Lower leg skin (tissue), 4 donors: ENCODE measurements around the gene VDAC1. TPM values are rescaled to one million over a fixed set of nuclear protein-coding genes. Genes with fewer than 3 reads are reported as not detected.
A peak's percentile ranks its signal among the peaks of the same experiment; 100 is the strongest.

Experiments used
- DNase-seq, 2 donors: peaks; one replicate each; pipeline ENCODE4 v3.0.0-alpha.2; 2019; ENCODE audit warnings: low spot score in 2 of 2
- H3K4me3 ChIP-seq: fragments of 200-600 bp; sonication (generic); 2 replicates; pipeline ENCODE4 v1.5.1; 2017; ENCODE audit warnings: mild to moderate bottlenecking, low read depth; ENCODE audit not compliant: poor library complexity, severe bottlenecking
- CTCF ChIP-seq, 3 donors: fragments of 450-650 bp; IDR thresholded peaks; one replicate each; pipeline ENCODE4 v1.5.1; 2016; ENCODE audit warnings: antibody characterized with exemption in 3 of 3, mild to moderate bottlenecking in 3 of 3, moderate library complexity in 2 of 3
- POLR2A ChIP-seq, 2 donors: fragments of 450-650 bp; IDR thresholded peaks; one replicate each; pipeline ENCODE4 v1.6.1; 2016 to 2017; ENCODE audit warnings: antibody characterized with exemption in 2 of 2, mild to moderate bottlenecking in 1 of 2, moderate library complexity in 1 of 2
- WGBS, 2 donors: methylation state at CpG; one replicate each; pipeline ENCODE4 v1.1.5; 2018; 5-methylcytosine and 5-hydroxymethylcytosine counted together
- intact Hi-C: fragments of 100-400 bp; cut with DNase I; formaldehyde crosslinking; loops from one replicate; pipeline ENCODE4 v1.15.0; 2023; ENCODE audit warnings: low total_unique reads
- total RNA-seq, 4 donors: library from RNA; depleted of rRNA; stranded (reverse); fragments of >200 nt; gene quantifications; one replicate each; pipeline ENCODE4 v1.1.0, GENCODE V29; 2016

The VDAC1 gene
- total RNA-seq, 4 donors from 2014 or later = 113 to 159 (median 145) TPM

- intact Hi-C loops = no loop called here
- peak in 1 of 2 donors; percentile 89 for DNase-seq
- TF ChIP-seq CTCF (IDR thresholded peaks at IDR 0.05) = no peak
- no peak for TF ChIP-seq POLR2A (IDR thresholded peaks at IDR 0.05)
- H3K4me3 ChIP-seq = peak overlapping the region; percentile 98
- 21 to 22% methylated on average over 40 of the region's 40 CpGs for WGBS, 2 donors
Observed at GRCh38 chr5:134005417-134006061, 764 bp upstream of the VDAC1 start.

- 0% methylated on average over 52 to 55 of the region's 90 CpGs for WGBS, 2 donors
- H3K4me3 ChIP-seq = peak overlapping the region; percentile 98
- peak; percentile 44 to 91 for DNase-seq
- TF ChIP-seq POLR2A (IDR thresholded peaks at IDR 0.05) = peak in 1 of 2 donors; percentile 18
- TF ChIP-seq CTCF (IDR thresholded peaks at IDR 0.05) = no peak
- intact Hi-C loops = no loop called here
Observed at GRCh38 chr5:134003817-134004625, 754 bp downstream of the VDAC1 start.

- DNase-seq = no peak
- H3K4me3 ChIP-seq = peak overlapping the region; percentile 98
- TF ChIP-seq POLR2A (IDR thresholded peaks at IDR 0.05) (no peak), CTCF (IDR thresholded peaks at IDR 0.05) (no peak)
- WGBS, 2 donors = 16 to 21% methylated on average over 11 of the region's 11 CpGs
- intact Hi-C loops = no loop called here
Observed at GRCh38 chr5:134003064-134003816, 1.5 kb downstream of the VDAC1 start.

- no peak overlapping the region for H3K4me3 ChIP-seq
- TF ChIP-seq CTCF (IDR thresholded peaks at IDR 0.05) (no peak), POLR2A (IDR thresholded peaks at IDR 0.05) (no peak)
- no peak for DNase-seq
- 78 to 83% methylated on average over 13 of the region's 13 CpGs for WGBS, 2 donors
- intact Hi-C loops = no loop called here
Observed at GRCh38 chr5:134001938-134002731, 2.6 kb downstream of the VDAC1 start.

- H3K4me3 ChIP-seq = no peak overlapping the region
- 88 to 90% methylated on average over 10 of the region's 10 CpGs for WGBS, 2 donors
- no peak for DNase-seq
- intact Hi-C loops = no loop called here
- no peak for TF ChIP-seq POLR2A (IDR thresholded peaks at IDR 0.05)
- no peak for TF ChIP-seq CTCF (IDR thresholded peaks at IDR 0.05)
Observed at GRCh38 chr5:134000696-134001453, 3.9 kb downstream of the VDAC1 start.
